NCI-H2196 (cell line): ENCODE data around the gene PCBP3.

Source experiments
- DNase-seq: peaks from one replicate; lab custom pipeline; 2025; ENCODE audit not compliant: unreplicated experiment; lab: John Stamatoyannopoulos, UW

PCBP3 gene

DNA sequence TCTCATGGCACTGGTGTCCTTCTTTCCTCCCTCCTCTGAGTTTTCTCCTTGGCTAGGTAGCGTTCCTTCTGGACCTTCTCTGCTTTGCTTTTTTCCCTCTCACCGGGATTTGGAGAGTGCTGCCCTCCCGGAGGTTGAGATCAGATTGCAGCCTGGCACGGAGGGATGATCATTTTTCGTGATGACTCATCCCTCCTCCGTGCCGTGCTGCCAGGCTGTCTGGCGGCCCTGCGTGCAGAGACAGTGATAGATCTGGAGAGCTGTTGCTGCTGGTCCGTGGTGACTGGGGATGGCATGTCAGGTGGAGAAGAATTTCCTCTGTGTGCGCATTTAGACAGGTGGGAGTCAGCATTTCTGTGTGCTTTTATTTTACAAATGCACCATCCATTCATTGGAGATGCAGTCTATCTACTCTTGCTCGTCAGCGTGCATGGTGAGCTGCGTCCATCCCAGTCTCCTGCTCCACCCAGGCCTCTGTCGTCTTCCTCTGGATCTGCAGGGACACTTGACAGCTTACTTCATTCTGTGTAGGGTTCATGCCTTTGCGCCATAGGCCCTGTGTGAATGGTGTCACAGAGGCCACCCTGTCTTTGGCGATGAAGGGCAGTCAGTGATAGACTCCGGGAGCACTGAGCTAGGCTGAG lies 104.4 kb downstream of the PCBP3 start:
- DNase-seq = peak; percentile 83

DNA sequence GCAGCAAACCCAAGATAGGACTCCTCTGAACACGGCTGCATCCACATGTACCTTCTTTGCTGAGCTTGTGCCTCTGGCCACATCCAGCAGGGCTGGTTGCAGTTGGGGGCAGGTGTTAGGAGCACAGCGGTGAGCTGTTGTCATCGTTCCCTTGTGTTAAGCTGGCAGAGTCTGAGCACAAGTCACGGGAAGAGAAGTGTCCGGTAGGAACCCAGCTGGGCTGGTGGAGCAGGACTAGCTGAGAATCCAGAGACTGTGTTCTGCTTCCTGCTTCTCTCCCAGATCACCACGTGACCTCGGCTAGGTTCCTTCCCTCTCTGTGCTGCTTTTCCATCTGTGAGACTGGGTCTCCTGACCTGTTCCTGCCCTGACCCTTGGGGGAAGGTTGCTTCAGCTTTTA lies 105.1 kb downstream of the PCBP3 start:
- no peak for DNase-seq

DNA sequence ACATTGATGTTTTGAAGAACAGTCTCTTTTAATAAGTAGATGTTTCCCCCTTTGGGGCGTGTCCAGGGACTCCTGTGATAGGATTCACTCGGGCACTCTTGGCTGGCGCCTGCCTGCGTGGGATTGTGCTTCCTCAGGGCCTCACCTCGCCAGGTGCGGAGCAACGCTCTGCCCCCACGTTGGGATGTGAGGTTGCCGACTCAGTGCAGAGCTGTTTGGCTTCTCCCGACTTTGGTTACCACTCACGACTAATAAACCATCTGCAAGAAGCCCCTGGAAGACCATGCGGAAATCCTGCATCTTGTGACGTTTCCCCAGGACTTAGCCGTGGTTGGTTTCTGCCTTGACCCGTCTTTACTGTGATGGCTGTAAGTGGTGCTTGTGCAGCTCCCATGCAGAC lies 106.4 kb downstream of the PCBP3 start:
- no peak for DNase-seq

DNA sequence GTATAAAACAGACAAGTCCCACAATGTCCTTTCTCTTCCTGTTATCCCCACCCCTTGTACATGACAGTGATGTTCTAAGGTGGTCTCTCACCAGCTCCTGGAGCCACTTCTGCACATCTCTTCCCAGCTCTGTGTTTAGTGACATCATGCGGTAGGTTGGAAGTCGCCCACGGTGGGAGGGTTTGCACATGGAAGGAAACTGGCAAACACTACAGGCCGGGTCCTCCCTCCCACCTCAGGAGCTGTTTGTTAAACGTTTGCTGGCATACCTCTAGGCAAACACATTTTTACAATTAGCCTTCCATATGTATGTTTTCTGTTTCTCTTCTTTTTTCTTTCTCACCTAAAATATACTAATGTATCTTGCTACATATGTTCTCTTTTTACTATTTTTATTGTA lies 107.4 kb downstream of the PCBP3 start:
- DNase-seq = no peak

DNA sequence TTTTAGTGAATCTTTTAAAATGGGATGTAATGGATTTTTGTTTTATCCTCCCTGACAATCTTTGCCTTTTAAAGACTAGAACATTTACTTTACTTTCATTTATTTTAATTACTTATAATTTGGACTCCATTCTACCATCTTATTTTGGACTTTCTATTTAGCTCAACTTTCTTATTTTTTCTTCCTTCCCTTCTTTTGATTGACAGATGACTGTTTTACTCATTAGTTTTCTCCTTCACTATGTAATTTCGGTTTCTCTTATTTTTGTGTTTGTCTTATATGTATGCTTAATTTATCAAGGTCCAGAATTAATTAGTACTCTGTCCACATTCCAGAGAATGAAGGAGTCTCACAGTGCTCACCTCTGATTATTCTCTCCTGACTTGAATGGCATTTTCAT lies 109.9 kb downstream of the PCBP3 start:
- DNase-seq = no peak

DNA sequence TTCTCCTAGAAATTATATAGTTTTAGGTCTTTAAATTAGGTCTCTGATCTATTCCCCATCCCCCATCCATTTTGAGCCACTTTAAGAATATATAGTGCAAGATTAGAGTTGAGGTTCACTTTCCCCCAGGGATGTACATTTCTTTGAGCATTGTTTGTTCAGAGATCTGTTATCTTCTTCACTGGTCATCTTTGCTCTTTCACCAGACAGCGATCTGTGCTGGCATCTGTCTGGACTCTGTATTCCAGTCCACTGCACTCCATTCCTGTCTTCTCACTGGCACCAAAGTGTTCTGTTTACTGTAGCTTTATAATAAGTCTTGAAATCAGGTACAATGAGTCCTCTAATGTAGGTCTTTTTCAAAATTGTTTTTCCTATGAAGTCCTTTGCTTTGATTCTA lies 112.5 kb downstream of the PCBP3 start:
- DNase-seq = no peak

DNA sequence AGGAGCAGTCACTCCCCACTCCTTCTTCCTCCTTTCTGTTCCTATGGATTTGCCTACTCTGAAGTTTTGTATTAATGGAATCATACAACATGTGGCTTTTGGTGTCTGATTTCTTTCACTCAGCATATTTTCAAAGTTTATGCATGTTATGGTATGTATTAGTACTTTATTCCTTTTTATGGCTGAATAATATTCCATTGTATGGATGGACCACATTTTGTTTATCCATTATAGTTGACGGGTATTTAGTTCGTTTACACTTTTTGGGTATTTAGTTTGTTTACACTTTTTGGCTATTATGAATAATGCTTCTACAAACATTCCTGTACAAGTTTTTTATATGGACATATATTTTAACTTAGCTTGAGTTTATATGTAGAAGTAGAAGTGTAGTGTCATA lies 113.1 kb downstream of the PCBP3 start:
- DNase-seq = no peak

DNA sequence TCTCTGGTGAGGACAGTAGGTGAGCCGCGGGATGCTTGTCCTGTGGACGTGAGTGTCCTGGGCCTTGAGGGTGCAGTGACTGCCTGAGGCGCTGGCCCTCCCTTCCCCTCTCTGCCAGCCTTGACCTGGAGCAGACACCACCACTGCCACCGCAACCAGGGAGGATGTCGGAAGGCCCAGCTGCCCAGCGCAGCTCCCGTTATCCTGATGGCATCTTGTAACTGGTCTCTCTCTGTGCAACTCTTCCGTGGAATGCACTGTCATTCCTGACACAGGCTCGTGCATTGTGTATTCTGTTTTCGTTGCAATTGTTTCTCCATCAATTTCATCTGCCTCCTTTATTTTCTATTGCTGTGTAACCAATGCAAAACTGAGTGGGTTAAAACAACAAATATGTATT lies 118.2 kb downstream of the PCBP3 start:
- DNase-seq = no peak

DNA sequence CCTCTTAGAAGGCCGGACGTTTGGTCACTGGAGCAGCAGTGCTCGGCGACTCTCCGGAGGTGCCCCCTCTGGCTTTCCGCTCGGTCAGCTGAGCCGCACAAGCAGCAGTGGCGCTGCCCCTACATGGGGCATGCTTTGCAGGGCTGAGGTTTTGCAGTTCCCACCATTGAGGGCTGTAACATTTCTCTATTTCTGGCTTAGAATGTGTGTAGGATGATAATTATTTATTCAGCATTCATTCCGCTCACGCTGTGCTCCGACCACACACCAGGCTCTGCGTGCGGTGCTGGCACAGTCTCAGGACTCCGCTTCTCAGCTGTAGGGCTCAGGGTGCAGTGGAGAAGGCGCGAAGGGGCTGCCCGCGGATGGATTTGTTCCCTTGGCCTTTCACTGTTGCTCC lies 119.5 kb downstream of the PCBP3 start:
- DNase-seq = no peak

DNA sequence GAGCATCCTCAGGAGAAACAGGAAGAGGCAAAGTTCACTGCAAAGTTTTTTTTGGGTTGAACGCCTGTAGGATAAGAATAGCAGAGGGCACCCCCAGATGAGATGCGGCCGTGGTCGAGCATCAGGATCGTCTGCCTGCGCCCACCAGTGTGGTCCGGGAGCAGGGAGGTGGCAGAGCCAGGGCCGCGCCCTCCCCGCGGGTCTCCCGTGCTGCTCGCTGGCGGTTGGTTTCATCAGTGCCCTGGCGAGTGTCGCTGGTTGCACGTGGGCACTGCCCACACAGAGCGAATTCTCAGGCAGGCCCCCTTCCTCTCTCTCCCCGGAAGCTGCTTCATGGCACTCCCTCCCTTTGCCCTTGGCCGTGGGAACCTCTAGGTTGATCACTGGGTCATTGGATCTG lies 120.0 kb downstream of the PCBP3 start:
- DNase-seq = no peak

DNA sequence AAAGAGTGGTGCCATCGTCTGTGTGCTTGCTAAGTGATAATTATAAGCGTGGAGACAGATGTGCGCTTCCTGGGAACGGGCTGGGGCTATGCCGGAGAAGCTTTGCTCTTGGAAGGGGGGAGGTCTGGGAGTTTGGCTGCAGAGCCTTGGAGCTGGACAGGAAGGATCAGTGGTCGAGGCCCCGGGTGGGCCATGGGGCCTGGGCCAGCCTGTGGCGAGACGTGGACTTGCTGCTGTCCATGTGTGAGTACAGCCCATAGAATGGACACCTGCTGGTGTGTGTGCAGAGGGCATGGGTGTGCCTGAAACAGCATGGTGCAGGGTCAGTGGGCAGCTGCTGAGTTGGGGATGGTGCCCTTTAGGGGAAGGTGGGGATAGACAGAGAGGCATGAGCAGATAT lies 121.3 kb downstream of the PCBP3 start:
- no peak for DNase-seq

DNA sequence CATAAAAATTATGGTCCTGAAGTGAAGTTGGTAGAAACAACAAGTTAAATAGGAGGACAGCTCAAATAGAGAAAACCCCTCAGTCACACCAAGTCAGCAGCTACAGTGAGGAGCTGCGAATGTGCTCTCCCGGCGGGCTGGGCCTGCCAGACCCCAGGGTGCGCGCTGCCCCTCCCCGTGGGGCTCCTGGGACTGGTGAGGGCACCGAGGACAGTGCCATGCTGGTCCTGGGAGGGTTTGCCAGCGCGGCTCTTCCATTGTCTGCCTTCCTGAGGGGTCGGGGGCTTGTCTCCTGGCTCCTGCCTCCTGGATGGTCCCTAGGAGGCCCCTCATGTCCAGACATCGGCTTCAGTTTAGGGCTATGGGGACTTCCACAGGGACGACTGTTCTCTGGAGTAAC lies 121.8 kb downstream of the PCBP3 start:
- DNase-seq = no peak

DNA sequence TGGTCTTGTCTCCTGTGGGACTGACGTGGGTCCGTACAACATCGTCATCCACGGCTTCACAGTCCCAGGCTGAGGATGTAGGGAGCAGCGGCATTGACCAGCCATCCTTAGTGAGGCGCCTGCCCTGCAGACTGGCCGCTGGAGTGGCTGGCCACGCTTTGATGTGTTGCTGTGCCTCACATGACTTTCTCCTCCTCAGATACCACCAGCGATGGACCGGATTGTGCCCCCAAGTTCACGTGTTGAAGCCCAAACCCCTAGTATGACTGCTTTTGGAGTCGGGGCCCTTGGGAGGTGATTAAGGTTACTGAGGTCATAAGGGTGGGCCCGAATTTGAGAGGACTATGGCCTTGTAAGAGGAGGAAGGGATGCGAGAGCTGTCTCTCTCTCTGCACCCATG lies 122.5 kb downstream of the PCBP3 start:
- DNase-seq = no peak

DNA sequence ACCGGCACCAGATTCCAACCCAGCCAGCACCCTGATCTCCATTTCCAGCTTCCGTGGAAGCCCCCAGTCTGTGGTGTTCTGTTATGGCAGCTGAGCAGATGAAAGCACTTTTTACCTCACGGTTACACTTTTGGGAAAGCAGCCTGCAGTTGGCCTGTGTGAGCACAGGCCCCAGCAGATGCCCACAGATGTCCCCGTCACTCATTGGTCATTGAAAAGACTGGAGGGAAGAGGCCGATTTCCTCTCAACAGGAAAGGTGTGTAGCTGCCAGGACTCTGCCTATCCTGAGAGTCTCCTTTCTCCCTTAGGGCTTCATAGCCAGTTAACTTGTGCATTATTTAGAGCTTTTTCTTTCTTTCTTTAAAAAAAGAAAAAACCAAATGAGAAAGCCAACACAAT lies 123.0 kb downstream of the PCBP3 start:
- DNase-seq = no peak

DNA sequence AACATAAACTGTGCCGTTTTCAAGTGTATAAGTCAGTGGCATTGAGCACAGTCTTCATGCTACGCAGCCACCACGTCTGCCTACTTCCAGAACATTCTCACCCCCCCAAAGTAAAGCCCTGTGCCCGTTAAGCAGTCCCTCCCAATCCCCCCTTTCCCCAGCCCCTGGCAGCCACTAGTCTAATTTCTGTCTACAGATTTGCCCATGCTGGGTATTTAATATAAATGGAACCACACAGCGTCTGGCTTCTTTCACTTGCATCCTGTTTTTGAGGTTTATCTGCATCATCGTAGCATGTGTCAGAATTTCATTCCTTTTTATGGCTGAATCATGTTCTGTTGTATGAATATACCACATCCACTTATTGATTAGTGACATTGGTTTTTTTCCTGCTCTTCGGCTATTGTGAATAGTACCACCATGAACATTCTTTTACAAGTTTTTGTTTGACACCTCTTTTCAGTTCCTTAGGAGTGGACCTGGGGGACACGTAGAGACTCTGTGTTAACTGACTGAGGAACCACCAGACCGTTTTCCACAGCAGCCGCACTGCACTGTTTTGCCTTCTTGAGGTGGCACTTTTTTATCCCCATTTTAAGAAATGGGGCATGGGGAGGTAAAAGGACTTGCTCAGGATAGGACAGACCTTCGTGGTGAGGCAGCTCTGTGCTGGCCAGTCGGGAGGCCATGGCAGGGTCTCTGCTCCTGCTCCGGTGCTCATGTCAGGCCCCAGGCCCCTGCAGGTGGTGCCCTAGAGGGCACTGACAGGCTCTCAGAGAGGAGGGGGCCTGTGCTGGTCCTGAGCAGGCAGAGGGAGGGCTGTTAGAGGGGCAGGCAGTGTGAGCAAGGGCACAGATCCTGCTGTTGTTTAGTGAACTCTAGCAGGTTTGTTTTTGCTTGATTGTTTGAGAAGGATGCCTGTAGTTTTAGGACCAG lies 123.8 kb downstream of the PCBP3 start:
- no peak for DNase-seq

DNA sequence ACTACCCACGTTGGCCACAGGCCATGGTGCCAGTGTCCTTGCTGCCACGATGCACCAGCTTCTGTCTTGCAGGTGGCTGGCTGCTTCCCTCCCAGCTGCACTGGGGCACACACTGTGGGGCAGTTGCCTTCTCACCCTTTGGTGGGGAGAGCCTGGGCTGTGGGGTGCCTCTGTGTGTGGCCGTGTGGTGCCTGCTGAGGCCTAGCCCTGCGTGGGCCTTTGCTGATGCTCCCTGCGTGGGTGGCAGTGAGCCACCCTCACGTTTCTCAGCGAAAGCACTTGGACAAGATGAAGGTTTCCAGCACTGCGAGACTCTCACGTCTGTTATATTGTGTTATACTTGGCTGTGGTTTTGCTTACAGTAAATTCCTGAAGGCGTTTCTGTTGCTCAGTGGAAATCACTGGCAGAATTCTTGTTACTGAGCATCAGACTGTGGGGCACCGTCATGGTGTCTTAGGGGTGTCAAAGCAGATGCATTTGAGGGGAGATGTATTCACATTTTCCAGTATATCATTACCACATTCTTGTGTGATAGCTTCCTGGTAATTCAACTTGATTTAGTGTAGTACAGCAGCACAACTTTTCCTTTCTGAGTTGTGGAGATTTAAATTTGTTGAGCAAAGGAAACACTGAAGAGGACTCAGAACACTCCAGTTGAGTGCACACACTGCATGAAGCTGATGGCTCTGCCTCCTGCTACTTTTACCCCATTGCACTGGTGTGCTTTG lies 124.7 kb downstream of the PCBP3 start:
- no peak for DNase-seq

DNA sequence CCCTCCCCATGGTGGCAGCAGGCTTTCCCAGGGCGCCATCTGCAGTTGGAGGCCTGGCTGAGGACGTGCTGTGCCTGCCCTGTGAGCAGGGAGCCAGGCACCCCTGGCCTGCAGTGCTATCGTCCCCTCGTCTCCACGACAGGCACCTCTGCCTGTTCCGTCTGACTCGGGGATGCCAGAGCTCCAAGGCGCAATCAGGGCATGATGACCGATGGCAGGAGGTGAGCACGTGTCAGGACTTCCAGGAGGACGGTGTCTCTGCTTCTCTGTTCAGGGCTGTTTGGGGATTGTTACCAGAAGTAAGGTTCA lies 125.2 kb downstream of the PCBP3 start:
- no peak for DNase-seq

DNA sequence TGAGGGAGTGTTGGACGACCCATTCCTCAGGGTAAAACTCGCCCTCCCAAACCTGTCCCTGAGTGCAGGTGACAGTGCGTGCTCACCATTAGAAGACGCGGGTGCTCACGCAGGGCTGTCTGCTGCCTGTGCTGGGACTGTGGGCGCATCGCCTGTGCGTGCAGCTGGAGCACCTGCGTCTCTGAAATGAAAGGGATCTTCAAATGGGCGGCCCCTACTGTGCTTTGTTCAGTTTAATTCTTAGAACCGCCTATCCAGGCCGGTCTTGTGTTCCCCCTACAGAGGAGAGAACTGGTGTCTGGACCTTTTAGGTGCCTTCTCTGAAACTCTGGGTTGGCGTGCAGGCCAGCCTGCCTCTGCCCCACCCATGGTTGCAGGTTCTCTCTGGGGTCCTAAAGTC lies 125.8 kb downstream of the PCBP3 start:
- DNase-seq = no peak

DNA sequence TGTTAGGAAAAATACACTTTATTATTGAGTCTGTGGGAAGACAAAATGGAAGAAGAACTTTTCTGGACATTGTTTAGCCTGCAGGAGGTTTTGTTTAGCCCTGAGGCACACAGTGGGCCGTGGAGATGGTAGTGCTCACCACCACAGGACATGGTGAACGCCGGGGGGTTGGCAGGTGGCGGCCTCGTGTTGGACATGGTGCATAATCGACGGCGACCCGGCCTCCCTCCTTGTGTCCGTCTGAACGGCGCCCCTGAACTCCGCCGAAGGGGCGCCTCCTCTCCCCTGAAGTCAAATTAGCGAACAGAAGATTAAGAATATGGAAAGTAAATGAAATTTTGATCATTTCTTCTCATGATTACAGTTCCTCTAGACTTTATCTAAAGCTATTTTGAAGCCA lies 126.4 kb downstream of the PCBP3 start:
- DNase-seq = no peak

DNA sequence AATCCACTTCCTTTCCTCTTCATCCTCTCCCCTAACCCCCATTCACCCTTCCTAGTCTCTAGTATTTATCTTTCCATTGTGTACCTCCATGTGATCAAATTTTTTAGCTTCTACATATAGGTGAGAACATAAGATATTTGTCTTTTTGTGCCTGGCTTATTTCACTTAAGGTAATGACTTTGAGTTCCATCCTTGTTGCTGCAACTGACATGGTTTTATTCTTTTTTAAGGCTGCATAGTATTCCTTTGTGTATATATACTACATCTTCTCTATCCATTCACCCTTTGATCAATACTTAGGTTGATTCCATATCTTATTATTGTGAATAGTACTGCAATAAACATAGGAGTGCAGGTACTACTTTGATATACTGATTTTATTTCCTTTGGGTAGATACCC lies 128.7 kb downstream of the PCBP3 start:
- DNase-seq = no peak

DNA sequence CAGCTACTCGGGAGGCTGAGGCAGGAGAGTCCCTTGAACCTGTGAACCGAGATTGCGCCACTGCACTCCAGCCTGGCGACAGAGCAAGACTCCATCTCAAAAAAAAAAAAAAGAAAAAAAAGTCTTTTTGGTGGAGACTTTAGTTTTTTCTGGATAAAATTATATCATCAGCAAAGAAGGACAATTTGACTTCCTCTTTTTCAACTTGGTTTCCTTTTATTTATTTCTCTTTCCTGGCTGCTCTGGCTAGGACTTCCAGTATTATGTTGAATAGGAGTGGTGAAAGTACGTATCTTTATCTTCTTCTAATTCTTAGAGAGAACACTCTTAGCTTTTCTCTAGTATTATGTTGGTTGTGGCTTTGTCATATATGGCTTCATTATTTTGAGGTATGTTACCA lies 130.8 kb downstream of the PCBP3 start:
- no peak for DNase-seq

DNA sequence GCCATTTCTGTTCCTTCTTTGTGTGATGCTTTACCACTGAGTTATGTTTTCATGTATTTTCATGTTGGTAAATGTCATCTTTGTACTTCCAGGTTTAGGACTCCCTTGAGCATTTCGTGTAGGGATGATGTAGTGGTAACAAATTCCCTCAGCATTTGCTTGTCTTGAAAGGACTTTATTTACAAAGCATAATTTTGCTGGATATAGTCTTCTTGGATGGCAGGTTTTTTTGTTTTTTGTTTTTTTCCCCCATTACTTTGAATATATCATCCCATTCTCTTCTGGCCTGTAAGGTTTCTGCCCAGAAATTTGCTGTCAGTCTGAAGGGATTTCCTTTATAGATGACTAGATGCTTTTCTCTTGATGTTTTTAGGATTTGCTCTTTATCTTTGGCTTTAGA lies 133.4 kb downstream of the PCBP3 start:
- DNase-seq = no peak
